GM19455 (cell line): Measurements from ENCODE around the gene UNCX.

Experiments
- ATAC-seq: cut with Tn5 transposase; IDR thresholded peaks from one replicate; pipeline ENCODE4 v1.9.1; 2021; ENCODE audit not compliant: unreplicated experiment

The UNCX gene

GRCh38 chr7:1214516-1214915 lies 18.2 kb upstream of the UNCX start:
- no peak for ATAC-seq

DNA sequence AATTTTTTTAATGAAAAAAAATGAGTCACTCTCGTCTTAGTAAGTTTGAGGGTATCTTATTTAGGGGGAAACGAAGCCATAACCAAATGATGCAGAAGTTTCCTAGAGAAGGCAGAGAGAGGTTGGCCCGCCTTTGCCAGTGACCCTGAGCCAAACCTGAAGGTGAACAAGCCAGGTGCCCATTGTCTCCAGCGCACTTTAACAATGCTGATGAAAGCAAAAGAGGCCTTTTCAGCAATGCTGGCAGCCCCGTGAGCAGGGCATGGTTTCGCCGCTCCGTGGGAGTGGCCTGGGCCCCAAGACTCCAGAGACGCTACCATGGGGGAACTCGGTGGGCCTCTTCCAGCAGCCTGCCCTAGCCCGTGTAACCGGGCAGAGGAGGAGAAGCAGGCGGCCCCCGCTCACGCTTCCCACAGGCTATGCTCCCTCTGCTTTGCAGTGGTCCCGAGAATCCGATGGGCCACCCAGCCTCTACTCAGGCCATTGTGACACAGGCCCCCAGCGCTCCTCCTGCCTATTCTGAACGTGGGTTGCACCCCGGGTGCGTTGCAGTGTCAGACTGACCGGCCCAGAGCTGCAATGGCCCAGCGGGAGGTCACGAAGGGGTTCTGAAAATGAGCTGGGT lies 14.0 kb upstream of the UNCX start:
- ATAC-seq: no peak

- no peak for ATAC-seq
These were observed 13.2 kb upstream of the UNCX start for GRCh38 chr7:1219498-1219897.

- no peak for ATAC-seq
These were observed 12.5 kb upstream of the UNCX start for GRCh38 chr7:1220000-1220726.

DNA sequence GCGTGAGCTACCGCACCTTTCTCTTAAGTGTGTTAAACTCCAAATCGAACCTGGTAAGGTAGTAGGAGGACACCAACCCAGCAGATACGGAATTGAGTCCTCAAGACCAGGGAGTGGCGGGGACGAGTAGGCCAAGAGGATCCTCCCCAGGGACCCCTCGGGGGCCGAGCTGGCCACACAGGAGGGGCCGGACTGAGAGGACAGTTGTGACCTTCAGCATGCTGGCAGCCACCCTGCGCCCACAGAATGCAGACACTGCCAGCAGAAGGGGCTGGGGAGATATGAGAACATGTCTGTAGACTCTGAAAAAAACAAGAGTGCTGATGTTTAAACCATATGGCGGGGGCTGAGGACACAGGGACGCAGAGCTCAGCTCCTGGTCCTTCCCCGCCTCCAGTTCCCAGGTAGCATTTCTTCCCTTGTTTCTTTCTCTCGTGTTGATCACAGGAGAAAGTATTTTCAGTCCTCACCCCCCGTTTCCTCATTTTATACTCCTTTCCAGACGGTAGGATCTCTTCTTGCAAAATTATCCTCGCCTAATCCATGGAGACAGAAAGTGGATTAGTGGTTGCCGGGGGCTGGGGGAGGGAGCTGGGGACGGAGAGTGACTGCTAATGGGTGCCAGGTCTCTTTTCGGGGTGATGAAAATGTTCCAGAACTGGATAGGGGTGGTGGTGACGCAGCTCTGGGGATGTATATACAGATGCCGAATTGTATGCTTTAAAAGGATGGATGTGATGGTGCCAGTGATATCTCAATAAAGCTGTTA lies 11.5 kb upstream of the UNCX start:
- ATAC-seq: no peak

GRCh38 chr7:1223196-1223981 lies 9.3 kb upstream of the UNCX start:
- ATAC-seq: no peak

DNA sequence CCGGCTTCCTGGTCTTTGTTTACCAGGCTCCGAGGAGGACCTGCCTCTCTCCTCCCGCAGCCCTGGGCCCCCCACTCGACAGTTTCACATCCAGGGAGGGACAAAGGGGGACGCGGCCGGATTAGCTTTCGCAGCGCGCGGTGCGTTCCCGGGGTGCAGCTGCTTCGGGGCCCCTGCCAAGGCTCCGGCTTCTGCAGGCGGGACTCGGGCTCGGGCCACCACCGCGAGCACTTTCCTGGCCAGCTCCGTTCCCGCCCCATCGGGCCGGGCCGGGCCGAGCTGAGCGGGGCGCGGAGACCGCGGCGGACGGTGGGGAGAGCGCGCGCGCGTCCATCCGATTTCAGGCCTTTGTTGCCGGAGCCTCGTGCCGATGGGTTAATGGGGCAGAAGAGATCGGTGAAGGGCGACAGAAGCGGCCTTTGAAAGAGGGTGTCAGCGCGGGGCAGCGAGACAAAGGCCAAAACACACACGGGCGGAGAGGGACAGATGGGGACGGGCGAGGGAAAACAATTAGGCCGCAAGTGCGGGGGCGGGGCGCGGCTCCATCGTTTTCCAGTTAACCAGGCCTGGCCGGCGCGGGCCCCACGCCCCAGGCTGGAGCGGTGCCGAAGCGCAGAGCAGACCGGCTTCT lies 8.5 kb upstream of the UNCX start:
- ATAC-seq: no peak

- ATAC-seq: no peak
These were observed 7.6 kb upstream of the UNCX start for GRCh38 chr7:1225030-1225429.

DNA sequence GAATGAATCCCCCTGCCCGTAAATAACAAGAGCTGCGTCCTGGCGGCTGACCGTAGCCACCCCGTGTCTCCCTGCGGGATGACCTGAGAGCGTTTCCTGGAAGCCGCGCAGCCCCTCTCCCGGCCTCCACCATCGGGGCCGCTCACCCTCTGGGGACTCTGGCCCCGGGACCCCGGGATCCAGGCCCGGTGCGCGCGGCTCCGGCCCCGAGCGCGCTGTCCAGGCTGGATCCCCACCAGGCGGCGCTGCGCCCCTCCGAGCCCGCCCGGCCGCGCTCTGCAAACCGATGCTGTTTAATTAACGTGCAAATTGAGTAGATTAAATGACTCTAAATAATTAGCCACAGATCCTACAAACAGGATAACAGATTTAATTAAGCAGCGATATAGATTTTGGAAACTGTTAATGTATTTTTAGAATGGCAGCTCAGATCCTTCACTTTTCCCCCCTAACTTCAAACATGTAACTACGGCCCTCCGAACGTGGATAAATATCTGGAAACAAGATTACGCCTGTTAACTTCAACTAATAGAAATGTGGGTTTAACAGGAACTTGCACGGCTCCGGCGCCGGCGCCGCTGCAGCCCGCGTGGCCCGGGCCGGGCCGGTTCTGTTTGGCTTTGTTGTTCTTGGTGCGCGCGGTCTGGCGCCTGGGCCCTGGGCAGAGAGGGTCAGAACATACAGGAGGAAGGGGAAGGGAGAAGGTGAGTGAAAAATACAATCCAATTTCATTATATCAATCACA lies 7.1 kb upstream of the UNCX start:
- ATAC-seq: no peak

DNA sequence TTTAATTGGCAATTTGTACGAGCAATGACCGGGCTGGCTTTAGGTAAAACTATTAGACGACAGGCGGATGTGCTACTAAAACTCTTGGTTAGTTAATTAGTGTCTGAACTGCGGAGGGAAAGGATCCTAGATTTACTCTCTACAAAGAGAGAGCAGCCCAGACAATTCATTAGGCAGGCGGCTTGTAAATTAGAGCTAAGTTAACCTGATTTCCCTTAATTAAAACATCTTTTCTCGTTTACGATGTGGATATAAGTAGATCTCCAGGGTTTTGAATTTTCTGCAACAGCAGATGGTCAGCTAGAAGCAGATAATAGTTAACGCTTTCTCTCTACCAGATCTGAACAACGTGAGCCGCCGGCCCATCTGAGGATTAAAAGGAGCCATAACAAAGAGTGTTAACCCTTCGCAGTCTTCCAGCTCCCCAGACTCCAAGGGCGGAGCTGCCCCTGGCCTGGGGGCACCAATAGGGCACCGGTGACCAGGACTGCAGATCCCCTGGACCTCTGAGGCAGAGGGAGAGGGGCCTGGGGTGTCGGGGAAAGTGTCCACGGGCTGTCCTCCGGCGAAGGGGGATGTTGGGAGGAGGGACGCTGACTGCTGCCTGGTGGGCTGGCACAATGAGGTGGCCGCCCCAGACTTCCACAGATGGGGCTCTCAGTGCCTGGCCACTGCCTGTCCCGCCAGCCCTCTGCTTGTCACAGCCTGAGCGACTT lies 6.3 kb upstream of the UNCX start:
- no peak for ATAC-seq

DNA sequence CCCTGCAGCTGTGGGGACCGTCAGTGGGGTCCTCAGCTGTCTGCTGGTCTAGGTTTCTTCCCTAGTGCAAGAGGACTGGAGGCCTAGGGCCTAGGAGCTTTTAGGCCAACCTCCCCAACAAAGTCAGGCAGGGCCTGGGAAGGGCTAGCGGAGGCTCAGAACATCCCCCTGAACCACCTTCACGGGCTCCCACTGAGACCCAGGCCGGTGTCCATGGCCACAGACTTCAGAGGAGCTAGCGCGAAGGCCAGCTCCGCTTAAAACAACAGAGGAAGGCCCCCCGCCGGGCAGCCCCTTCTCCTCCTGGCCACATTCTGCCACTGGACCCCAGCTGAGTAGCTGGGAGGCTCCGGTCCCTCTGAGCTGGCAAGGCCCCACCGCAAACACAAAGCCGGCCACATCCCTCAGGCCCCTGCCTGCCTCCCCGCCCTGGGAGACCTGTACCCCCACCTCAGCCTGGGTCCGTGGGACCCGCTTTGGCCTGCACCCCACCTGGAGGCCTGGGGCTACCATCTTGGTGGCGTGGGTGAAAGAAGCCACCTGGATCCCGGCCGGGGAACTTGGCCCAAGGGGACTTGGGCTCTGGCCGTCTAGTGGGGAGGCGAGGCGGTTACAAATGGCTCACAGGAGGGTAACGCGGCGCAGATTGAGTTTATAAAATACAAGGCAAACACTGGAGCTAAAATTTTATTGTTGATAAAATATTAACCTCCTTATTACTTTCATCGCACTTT lies 5.4 kb upstream of the UNCX start:
- ATAC-seq: no peak

DNA sequence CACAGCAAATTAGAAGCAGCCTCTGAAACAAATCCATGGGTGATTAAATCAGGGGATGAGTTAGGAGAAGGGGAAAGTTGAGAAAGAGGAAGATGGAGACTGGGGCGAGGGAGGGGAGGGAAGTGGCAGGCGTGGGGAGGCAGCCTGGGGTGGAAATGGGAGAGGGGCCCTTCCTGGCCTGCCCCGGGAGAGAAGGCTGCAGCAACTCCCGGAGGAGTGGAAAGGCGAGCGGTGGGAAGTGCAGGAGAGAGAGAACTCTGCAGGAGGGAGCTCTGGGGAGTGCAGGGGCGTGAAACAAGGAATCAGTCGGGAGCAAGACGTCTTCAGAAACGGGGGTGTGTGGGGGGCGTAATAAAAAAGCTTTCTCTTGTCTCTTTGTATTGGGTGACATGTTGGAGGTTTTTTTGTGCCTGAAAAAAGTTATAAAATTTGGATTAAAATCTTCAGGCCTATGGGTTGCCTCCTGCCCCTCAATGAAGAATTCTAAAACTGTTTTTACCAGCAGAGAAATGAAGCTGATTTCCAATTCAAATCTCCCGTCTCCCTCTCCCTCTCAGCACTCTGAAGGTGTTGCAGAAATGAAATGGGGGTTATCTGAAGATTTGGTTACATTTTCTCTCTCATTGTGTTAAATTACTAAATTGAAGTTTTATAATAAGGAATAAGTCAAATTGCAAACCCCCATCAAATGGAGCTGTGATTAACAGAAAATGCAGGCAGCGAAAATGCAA lies 4.7 kb upstream of the UNCX start:
- ATAC-seq: no peak

- ATAC-seq: no peak
These were observed 4.0 kb upstream of the UNCX start for GRCh38 chr7:1228545-1229201.

- no peak for ATAC-seq
These were observed 3.3 kb upstream of the UNCX start for GRCh38 chr7:1229202-1229947.

GRCh38 chr7:1229956-1230355 lies 2.7 kb upstream of the UNCX start:
- ATAC-seq: no peak

DNA sequence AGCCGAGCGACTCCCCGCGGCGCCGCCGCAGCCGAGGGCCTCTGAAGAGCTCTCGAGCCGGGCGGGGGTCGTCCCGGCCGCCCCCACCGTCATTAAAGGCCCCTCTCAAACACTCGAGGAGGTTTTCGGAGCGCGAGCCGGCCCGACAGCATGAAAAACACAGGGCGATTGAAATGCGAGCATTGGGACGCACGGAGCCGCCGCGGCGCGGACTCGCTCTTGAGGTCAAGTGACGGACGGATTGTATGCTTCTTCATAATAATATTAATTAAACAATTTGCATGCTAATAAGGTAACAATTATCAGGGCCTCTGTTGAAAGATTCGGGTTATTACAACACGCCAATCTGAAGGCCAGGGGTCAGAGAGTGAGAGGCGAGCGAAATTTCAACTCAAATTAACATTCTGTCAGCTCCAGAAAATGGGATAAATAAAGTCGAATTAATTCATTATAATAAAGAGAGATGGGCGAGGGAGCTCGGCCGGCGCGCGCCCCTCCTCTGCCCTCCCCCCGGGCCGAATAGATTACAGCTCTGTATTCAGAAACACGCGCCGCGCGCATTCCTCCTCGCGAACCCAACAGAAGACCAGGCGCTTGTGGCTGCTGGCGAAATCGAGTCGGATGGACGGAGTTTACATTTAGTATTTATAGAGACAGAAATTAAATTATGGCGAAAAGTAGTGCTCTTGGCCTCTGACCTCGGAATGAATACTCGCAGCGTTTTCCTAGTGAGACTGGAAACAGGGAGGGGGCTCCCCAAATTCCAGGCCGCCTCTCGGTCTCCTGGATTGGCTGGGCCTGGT lies 2.1 kb upstream of the UNCX start:
- no peak for ATAC-seq
